ENCODE measurements around the gene NEXN. TPM values are rescaled to one million over a fixed set of nuclear protein-coding genes. Genes with fewer than 3 reads are reported as not detected.
A peak's percentile ranks its signal among the peaks of the same experiment; 100 is the strongest.

Gene NEXN
- total and polyA plus RNA-seq, 8 donors, result 2.1 to 7.5 (median 3.1) TPM

DNA sequence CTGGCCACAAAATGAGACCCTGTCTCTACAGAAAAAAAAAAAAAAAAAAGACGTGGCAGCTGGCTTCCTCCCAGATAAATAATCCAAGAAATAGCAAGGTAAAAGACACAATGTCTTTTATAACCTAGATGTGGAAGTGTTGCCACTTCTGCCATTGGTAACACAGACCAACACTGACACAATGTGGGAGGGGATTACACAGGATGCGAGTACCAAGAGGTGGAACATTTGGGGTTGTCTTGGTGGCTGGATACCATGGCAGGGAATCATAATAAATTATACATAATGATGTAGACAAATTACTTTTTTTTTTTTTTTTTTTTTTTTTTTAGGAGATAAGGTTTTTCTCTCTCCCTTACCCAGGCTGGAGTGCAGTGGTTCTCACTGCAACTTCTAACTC is 6.0 kb upstream of the NEXN start:
- TF ChIP-seq, protein P1, sequence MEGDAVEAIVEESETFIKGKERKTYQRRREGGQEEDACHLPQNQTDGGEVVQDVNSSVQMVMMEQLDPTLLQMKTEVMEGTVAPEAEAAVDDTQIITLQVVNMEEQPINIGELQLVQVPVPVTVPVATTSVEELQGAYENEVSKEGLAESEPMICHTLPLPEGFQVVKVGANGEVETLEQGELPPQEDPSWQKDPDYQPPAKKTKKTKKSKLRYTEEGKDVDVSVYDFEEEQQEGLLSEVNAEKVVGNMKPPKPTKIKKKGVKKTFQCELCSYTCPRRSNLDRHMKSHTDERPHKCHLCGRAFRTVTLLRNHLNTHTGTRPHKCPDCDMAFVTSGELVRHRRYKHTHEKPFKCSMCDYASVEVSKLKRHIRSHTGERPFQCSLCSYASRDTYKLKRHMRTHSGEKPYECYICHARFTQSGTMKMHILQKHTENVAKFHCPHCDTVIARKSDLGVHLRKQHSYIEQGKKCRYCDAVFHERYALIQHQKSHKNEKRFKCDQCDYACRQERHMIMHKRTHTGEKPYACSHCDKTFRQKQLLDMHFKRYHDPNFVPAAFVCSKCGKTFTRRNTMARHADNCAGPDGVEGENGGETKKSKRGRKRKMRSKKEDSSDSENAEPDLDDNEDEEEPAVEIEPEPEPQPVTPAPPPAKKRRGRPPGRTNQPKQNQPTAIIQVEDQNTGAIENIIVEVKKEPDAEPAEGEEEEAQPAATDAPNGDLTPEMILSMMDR (IDR thresholded peaks at IDR 0.05), result no peak
- FAIRE-seq (no peak), DNase-seq (no peak), ATAC-seq (no peak)
- WGBS, 2 donors, result 50 to 58% methylated on average over 2 of the region's 2 CpGs
- Histone ChIP-seq H3K27ac (no peak overlapping the region), H3K27me3 (no peaks in the 10 kb centered on the region), H3K4me1 (no peaks in the 10 kb centered on the region), H3K9me3 (no peaks in the 10 kb centered on the region), H3K4me3 (no peak overlapping the region), H3K36me3 (no peaks in the 10 kb centered on the region)
- intact Hi-C loops (cut with DNase I), result no loop called here

DNA sequence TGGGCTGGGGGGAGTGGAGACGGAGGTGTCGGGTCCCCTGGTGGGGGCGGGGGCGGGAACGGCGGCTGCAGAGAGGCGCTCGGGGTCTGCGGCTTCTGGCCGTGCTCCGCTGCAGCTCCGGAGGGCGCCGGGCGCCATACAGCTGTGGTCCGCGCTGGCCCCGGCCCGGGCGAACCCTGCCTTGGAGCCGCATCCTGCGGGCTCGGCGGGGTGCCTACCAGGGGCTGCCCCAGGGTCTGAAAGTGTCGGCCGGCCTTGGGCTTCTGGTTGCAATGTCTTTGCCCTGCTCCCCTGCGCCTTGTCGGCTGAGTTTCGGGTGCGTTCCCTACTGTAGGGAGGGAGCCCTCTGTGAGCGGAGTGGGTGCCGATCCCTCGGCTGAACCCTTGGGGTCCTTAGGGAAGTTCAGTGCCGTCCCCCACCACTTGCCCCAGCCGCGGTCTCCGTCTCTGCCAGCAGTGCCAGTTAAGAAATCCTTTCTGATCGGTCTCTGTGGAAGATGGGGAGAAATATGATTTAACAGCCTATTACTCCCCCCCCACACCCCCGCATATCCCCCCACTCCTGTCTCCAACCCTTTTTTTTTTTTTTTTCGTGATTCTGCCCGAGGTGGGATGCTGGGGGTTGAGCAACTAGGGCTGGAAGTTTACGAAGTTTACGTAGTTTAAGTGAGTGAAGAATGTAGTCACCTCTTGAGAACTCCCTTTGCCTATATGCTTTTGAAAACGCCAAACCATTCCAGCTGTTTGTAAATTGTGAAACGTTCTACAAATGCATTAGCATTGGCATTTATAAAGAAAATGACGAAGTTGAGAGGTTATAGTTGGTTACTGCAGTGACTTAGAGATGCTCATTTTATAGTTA is 588 bp downstream of the NEXN start:
- peak overlapping the region; percentile 73 to 93 (median 88) for H3K27ac ChIP-seq
- DNase-seq (peak in 2 of 6 donors; percentile 39 to 75), ATAC-seq (peak; percentile 59 to 77 (median 69)), FAIRE-seq (no peak)
- H3K4me1 ChIP-seq, result peaks cover 0 to 7% (median 0%) of the 10 kb centered on the region in 3 donors
- 1% methylated on average over 38 to 46 of the region's 46 CpGs for WGBS, 2 donors
- H3K9me3 ChIP-seq, result no peaks in the 10 kb centered on the region
- TF ChIP-seq, protein P1 (IDR thresholded peaks at IDR 0.05), result no peak
- peak overlapping the region; percentile 70 to 76 (median 72) for H3K4me3 ChIP-seq
- no peaks in the 10 kb centered on the region for H3K27me3 ChIP-seq
- no peaks in the 10 kb centered on the region for H3K36me3 ChIP-seq
- intact Hi-C loops (cut with DNase I), result no loop called here

DNA sequence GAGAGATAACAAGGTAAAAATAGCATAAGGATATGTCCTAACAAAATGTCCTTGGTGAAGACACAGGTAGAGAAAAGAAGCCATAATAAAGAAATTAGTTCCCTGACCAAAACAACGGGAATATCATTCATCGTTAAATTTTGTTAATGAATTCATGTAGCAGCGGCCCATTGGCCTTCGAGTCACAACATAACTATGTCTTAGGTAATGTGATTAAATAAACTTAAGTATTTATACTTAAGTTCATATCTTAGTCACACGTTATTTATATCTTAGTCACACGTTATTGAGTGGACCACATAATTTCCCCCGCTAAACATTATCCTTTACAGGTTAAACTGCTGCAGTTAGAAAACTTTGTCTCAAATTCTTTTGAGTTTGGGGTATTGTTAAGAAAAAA is 1.2 kb downstream of the NEXN start:
- WGBS, 2 donors, result 17 to 30% methylated on average over 7 of the region's 7 CpGs
- FAIRE-seq (peak; percentile 26), ATAC-seq (peak in 2 of 4 donors; percentile 23 to 28), DNase-seq (no peak)
- no peaks in the 10 kb centered on the region for H3K36me3 ChIP-seq
- H3K4me3 ChIP-seq, result peak overlapping the region; percentile 70 to 76 (median 72)
- TF ChIP-seq, protein P1 (IDR thresholded peaks at IDR 0.05), result no peak
- peaks cover 0 to 7% (median 0%) of the 10 kb centered on the region in 3 donors for H3K4me1 ChIP-seq
- peak overlapping the region in 3 of 4 donors; percentile 86 to 93 (median 90) for H3K27ac ChIP-seq
- H3K9me3 ChIP-seq, result no peaks in the 10 kb centered on the region
- intact Hi-C loops (cut with DNase I), result no loop called here
- no peaks in the 10 kb centered on the region for H3K27me3 ChIP-seq

DNA sequence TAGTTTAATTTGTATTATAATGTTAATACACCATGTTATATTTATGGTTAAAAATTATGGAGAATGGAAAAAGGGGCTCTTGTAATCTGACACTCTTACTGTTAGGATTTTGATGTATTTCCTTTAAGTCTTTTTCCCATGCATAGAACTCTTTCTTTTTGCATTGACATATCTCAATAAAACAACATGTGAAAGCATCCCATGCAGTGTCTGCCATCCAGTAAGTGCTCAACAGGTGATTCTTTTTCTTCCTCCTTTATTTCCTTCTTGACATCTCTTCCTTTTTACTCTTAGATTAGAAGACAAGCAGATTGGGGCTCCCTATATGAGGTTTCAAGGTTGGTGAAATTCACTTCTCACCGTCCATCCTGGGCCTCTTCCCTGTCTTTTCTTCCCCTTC is 2.8 kb downstream of the NEXN start:
- TF ChIP-seq, protein P1 (IDR thresholded peaks at IDR 0.05), result no peak
- H3K9me3 ChIP-seq, result no peaks in the 10 kb centered on the region
- FAIRE-seq, result no peak
- no peaks in the 10 kb centered on the region for H3K27me3 ChIP-seq
- 98 to 100% methylated on average over 1 of the region's 1 CpG for WGBS, 2 donors
- peaks cover 0 to 7% (median 0%) of the 10 kb centered on the region in 3 donors for H3K4me1 ChIP-seq
- no peak overlapping the region for H3K4me3 ChIP-seq
- no peak overlapping the region for H3K27ac ChIP-seq
- no peak for ATAC-seq
- H3K36me3 ChIP-seq, result no peaks in the 10 kb centered on the region
- DNase-seq, result no peak
- intact Hi-C loops (cut with DNase I), result no loop called here

Measured in pancreas (tissue), 10 donors.